ENCODE data around the gene MRRF.
"Not testable (repeated sequence)": the region's sequence is repeated elsewhere in the genome, so short reads cannot be mapped to it uniquely, and the experiment has no call there.

The MRRF gene

DNA sequence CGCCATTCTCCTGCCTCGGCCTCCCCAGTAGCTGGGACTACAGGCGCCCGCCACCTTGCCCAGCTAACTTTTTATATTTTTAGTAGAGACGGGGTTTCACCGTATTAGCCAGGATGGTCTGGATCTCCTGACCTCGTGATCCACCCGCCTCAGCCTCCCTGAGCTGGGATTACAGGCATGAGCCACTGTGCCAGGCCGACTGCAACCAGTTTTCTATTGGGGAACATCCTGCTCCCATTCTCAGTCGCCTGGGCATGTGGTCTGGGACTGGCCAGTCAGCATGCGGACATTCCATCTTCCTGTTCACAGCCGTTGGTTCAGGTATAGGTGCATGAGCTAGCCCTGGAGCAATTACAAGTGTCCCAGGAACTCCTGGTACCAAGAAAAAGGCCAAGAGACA lies 98.4 kb downstream of the MRRF start:
- DNase-seq = not testable (repeated sequence)

- DNase-seq = no peak
Measured at GRCh38 chr9:122364117-122364782, 99.6 kb downstream of the MRRF start.

DNA sequence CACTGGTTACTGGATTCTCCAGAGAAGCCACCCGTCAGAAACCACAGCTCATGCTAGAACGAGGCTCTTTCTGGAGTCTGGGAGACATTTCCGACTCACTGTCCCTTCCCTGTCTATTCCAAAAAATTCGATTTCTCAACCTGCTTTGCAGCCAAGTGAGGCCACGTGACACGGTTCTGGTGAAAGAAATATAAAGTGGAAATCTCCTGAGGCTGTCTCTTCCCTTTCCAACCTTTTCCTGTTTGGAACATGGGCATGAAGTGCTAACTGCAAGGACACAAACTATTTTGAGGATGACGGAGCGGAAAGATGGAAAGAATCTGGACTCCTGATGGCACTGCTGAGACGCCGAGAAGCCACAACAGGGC lies 100.1 kb downstream of the MRRF start:
- DNase-seq = no peak

- DNase-seq = no peak
Measured at GRCh38 chr9:122366074-122366660, 101.5 kb downstream of the MRRF start.

- no peak for DNase-seq
Measured at GRCh38 chr9:122367065-122367464, 102.4 kb downstream of the MRRF start.

DNA sequence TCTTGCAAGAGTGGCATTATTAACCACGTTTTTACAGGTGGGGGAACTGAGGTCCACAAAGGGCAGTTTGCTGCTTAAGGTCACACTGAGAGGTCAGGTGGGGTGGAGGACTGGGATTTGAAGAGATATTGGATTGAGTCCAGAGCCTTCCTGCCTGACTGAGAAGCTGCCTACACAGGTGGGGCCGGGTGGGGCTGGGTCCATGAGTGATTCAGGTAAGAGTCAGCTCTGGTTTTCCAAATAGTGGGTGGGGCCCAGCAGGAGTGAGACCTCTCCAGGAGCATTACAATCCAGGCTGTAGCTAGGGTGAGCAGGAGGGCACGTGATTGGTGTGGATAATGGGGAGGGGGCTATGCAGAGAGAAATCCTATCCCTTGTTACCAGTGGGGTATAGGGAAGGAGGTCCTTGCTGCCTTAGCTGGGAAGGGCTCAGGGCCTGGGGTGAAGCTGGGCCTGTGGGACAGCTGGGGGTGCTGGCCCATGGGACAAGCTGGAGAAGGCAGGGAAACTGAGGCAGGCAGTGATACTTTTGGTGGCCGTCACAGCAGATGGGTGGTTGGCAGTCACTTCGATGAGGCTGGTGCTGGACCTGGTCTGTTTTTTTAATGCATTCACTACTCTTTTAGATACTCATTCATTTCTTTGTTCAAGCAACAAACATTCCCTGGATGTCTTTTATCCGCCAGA lies 103.2 kb downstream of the MRRF start:
- DNase-seq = no peak

DNA sequence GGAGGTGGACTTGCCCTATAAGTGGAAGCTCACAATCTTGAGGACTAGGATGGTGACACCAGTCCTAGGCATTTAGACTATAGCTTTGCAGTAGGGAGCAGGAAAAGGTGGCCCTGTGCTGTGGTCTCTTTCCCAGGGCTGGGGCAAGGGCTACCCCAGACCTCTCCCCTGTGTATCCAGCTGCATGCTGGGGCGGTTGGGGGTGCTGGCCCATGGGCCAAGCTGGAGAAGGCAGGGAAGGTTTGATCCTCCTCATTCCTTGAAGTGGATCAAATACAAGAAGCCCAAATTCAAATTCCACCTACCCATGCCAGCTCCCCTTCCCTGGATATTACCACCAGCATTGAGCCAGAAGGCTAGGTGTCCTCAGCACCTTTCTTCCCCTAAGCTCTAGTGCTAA lies 104.0 kb downstream of the MRRF start:
- no peak for DNase-seq

DNA sequence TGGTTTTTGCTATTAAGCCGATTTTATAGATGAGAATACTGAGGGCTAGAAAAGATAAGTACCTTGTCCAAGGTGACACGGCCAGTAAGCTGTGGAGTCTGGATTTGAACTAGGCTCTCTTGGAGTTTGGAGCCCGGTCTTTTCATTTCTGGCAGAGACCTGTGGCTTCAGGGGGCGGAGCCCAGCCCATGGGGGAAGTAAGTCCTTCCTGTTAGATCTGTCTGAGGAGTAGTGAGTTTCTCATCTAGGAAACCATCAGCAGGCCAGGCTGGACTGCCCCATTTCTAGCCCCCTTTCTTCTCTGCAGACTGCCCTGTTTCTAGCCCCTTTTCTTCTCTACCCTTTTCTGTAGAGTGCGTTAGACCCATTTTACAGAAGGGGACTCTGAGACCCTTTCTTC lies 105.6 kb downstream of the MRRF start:
- DNase-seq = no peak

DNA sequence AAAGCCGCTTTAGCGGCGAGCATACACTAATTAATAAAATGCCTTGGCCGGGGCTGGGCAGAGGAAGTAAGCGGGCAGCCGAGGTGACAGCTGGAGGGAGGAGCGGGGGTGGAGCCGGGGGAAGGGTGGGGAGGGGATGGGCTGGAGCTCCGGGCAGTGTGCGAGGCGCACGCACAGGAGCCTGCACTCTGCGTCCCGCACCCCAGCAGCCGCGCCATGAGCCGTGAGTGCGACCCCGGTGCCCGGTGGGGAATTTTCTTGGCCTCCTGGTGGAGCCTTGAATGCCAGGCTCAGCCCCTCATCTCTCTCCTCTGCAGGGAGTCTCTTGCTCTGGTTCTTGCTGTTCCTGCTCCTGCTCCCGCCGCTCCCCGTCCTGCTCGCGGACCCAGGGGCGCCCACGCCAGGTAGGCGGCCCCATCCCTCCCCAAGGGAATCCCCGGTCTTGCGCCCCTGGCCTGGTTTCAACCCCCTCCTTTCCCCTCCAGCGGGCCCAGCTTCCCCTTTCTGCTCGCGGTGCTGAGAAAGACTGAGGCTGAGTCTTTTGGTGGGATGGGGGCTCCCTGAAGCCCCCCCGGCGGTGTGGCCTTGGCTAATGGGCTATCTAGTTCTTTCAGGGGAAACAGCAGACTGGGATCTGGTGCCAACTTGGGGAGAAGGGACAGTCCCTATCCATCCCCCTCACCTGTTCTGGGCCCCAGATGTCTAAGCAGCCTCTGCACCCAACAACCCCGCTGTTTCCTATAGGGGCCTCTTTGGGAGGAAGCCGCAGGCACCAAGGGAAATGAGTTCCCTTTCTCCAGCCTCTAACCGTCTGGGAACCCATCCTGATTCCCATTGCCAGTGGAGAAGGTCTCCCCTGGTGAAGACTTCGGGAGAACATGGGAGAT lies 106.4 kb downstream of the MRRF start, which contains the start of gene PTGS1:
Gene PTGS1, plus strand, starts transcription at position 156 of the 887 bp plus-strand sequence. Its CDS starts 61 bp downstream, at position 217.
- DNase-seq = no peak

GRCh38 chr9:122371846-122372245 lies 107.2 kb downstream of the MRRF start:
- DNase-seq = no peak

DNA sequence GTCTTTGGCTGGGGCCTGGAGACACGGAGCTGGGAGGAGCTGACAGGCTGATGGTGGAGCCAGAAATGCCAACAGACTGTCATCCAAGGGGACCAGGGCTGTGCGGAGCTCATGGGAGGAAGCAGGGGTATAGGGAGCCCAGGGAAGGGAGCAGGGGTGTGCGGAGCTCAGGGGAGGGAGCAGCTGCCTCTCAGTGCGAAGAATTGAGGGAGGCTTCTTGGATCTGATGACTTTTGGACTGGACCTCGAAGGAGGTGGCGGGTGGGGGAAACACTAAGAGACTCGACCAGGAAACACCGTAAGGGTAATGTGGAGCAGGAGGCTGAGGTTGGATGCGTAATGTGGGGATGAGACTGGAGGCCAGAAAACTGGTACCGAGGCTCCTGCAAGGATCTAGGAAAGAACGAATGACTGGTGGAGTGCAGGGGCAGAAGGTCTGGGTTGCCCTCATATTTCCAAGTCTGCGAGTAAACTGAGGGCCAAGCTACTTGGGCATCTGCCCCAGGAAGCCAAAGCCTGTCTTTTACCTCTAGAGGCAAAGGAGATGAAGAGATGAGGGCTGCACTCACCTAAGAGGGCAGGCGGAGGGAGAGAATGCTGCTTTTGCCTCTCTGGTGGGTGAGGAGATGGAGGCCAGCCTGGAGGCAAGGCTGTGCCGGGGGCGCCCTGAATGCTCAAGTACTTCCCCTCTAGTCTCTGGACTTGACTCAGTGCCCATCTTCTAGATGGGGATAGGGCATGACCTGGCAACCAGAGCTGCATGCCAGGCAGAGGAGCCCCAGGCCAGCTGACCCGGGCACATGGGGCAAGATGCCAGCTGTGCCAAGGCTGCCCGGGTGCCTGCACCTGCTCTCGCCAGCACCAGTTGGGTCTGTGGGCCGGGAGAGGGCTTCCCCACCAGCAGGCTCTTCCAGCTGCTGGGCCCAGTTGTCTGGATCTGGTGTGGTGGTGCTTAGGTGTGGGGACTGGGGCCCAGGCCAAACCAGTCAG lies 108.5 kb downstream of the MRRF start:
- no peak for DNase-seq

GRCh38 chr9:122374885-122375420 lies 110.3 kb downstream of the MRRF start:
- DNase-seq = no peak

DNA sequence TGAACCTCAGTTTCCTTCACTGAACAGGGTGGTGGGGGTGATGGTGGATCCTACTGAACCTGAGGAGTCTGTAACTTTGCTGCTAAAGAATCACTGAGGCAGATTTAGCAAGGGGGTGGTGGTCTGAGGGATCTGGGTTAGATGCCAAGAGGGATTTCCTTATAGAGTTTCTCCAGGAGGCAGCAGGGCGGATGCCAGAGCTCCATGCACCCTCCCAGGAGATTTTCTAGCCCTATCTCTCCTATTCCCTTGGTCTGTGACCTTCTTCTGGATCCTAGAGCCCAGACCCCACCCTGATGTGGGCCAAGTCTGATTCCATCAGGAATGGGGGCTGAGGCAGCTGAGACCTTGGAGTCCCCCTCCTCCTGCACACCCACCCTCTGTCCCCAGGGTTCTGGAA lies 112.1 kb downstream of the MRRF start:
- no peak for DNase-seq

- no peak for DNase-seq
Measured at GRCh38 chr9:122377241-122378164, 112.8 kb downstream of the MRRF start.

- no peak for DNase-seq
Measured at GRCh38 chr9:122378236-122378635, 113.6 kb downstream of the MRRF start.

- DNase-seq = no peak
Measured at GRCh38 chr9:122379340-122379739, 114.7 kb downstream of the MRRF start.

DNA sequence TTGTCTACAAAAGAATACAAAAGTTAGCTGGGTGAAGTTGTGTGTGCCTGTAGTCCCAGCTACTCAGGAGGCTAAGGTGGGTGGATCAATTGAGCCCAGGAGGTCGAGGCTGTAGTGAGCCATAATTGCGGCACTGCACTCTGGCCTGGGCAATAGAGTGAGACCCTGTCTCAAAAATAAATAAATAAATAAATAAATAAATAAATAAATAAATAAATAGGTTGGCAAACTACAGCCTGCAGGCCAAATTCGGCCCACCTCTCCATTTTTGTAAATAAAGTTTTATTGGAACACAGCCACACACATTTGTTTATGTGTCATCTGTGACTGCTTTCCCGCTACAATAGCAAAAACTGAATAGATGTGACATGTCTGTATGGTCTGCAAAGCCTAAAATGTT lies 115.6 kb downstream of the MRRF start:
- DNase-seq = no peak

Data from stimulated activated naive CD4-positive, alpha-beta T cell (primary cell).